ENCODE results near the gene MRPL48. TPM values are rescaled to one million over a fixed set of nuclear protein-coding genes. Genes with fewer than 3 reads are reported as not detected.
"Not testable (repeated sequence)": the region's sequence is repeated elsewhere in the genome, so short reads cannot be mapped to it uniquely, and the experiment has no call there.

Gene MRPL48
- 91.1 and 98.2 TPM in 2 replicates for total RNA-seq (2014; rRNA removed; shearing (Covaris generic))

DNA sequence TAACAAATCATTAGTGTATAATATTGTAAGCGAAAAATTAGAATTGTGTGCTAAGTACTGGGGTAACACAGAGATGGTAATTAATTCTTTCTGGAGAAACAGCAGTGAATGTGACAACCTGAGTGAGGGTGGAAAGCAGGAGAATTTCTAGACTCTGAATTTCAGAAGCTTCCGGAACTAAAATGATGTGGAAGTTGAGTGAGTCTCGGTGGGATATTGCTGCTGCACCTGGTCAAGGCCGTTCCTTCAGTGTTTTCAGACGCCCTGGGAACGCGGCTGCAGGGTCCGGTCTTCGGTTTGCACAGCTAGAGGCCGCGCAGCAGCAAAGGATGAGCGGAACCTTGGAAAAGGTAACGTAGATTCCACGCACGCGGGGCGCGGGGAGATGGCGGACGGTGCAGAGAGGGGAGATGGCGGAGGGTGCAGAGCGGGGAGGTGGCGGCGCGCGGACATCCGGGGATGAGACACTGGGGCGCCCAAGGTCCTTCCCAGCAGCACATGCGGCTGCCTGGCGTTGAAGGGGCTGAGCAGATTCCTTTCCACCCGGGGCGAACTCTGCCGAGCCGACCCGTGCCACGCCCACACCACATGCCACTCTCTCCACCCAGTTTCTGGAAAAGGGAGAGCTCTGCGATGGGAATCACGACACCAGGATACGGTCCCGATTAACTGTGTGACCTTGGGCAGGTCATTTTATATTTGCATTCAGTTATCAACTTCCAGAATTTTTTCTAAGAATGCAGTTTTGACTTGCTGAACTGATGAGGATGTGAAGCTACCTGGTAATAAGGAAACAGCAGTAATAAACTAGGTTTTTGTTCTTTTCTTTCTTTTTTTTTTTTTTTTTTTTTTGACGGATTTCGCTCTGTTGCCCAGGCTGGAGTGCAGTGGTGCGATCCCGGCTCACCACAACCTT is at the start of gene MRPL48:
MRPL48 (plus strand) TSS at position 232 of the 916 bp plus-strand sequence; CDS start at position 330, 98 bp downstream.
- peak; percentile 96 for DNase-seq (ENCODE audit: low read depth)

GRCh38 chr11:73743045-73743444 is 44.6 kb upstream of the MRPL48 start:
- DNase-seq (ENCODE audit: low read depth): no peak

DNA sequence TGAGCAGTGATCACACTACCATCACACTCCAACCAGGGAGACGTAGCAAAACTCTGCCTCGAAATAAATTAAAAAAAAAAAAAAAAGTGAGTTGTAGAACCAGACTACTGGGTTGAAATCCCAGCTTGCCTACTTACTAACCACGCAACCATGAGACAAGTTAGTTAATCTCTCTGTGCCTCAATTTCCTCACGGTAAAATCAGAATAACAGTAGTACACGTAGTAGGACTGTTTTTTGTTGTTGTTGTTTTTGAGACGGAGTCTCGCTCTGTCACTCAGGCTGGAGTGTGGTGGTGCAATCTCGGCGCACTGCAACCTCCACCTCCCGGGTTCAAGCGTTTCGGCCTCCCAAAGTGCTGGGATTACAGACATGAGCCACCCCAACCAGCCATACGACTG is 41.0 kb upstream of the MRPL48 start:
- no peak for DNase-seq (ENCODE audit: low read depth)

DNA sequence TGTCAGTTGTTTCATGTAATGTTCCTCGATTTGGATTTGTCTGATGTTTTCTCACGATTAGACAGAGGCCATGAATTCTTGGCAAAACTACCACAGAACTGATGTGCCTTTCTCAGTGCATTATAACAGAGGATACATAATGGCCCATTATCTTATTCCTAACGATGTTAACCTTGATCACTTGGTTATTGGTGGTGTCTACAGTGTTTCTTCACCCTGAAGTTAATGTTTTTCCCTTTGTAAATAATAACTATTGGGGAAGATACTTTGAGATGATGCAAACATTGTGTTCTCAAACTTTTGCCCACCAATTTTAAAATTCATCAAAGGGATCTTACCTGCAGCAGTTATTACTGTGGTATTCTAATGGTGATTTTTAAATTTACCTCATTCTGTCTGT is 39.9 kb upstream of the MRPL48 start:
- DNase-seq (ENCODE audit: low read depth): no peak

DNA sequence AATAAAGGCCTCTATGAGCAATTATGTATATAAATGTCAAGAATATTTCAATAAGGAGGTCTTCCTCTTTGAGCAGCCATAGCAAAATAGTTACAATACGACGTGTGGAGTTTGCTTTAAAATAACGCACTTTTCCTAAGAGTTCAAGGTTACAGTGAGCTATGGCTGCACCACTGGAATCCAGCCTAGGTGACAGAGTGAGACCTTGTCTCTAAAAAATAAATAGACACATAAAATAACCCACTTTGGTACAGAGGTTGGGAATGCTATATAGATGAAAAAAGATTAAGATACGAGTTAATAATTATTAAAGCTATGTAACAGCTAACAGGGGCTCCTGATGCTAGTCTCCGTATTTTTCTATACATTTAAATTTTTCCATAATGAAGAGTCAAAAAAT is 39.4 kb upstream of the MRPL48 start:
- DNase-seq (ENCODE audit: low read depth): no peak

GRCh38 chr11:73749118-73749517 is 38.6 kb upstream of the MRPL48 start:
- DNase-seq (ENCODE audit: low read depth): no peak

DNA sequence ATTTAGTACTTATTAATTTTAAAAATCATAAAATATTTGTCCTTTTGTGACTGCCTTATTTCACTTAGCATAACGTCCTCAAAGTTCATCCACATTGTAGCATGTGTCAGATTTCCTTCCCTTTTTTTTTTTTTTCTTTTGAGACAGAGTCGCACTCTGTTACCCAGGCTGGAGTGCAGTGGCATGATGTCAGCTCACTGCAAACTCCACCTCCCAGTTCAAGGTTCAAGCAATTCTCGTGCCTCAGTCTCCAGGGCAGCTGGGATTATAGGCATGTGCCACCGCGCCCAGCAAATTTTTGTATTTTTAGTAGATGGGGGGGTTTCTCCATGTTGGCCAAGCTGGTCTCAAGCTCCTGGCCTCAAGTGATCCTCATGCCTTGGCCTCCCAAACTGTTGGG is 37.4 kb upstream of the MRPL48 start:
- no peak for DNase-seq (ENCODE audit: low read depth)

GRCh38 chr11:73750862-73751261 is 36.8 kb upstream of the MRPL48 start:
- not testable (repeated sequence) for DNase-seq (ENCODE audit: low read depth)

DNA sequence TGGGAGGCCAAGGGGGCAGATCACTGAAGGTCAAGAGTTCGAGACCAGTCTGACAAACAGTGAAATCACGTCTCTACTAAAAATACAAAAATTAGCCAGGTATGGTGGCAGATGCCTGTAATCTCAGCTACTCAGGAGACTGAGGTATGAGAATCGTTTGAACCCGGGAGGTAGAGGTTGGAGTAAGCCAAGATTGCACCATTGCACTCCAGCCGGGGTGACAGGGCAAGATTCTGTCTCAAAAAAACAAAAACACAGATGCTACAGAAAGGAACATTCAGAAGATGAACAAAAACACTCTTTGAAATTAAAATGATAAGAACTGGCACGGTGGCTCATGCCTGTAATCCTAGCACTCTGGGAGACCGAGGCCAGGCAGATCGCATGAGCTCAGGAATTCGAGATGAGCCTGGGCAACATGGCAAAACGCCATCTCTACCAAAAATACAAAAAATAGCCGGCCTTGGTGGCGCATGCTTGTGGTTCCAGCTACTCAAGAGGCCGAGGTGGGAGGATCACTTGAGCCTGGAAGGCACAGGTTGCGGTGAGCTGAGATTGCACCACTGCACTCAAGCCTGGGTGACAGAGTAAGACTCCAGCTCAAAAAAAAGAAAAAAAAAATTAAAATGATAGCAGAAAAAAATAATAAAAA is 35.3 kb upstream of the MRPL48 start:
- peak; percentile 80 for DNase-seq (ENCODE audit: low read depth)

- DNase-seq (ENCODE audit: low read depth): peak; percentile 14
Measured at GRCh38 chr11:73752903-73753302, 34.8 kb upstream of the MRPL48 start.

GRCh38 chr11:73753938-73754337 is 33.7 kb upstream of the MRPL48 start:
- no peak for DNase-seq (ENCODE audit: low read depth)

DNA sequence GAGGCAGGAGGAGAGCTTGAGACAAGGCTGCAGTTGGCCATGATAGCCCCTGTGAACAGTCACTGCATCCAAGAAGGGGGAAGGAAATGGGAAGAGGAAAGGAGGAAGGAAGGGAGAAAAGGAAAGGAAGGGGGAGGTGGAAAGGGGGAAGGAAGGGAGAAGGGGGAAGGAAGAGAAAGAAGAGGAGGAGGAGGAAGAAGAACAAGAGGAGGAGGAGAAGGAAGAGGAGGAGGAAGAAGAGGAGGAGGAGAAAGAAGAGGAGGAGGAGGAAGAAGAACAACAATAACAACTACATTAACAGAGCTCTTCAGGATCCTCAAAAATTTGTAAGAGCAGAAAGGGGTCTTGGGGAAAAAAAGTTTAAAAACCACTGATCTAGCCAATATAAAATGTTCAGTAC is 32.0 kb upstream of the MRPL48 start:
- no peak for DNase-seq (ENCODE audit: low read depth)

- DNase-seq (ENCODE audit: low read depth): no peak
Measured at GRCh38 chr11:73757598-73757997, 30.1 kb upstream of the MRPL48 start.

DNA sequence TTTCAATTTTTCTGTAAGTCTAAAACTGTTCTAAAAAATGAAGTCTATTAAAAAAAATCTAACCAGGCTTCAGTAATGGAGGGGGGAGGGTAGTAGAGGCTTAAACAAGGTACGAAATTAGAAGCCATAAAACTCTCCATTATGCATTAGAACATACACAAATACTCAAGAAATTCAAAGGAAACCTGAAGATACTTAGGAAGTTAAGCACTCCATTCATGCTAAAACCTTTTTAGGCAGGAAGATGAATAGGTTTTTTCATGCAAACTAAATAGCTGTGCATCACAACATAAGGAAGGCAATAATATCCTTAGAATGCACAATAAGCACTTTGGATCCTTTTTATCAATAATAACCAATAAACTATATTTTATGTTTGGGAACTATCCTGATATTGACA is 29.2 kb upstream of the MRPL48 start:
- DNase-seq (ENCODE audit: low read depth): no peak

GRCh38 chr11:73759610-73760134 is 28.0 kb upstream of the MRPL48 start:
- DNase-seq (ENCODE audit: low read depth): peak; percentile 16

- DNase-seq (ENCODE audit: low read depth): peak; percentile 40
Measured at GRCh38 chr11:73760135-73760678, 27.5 kb upstream of the MRPL48 start.

DNA sequence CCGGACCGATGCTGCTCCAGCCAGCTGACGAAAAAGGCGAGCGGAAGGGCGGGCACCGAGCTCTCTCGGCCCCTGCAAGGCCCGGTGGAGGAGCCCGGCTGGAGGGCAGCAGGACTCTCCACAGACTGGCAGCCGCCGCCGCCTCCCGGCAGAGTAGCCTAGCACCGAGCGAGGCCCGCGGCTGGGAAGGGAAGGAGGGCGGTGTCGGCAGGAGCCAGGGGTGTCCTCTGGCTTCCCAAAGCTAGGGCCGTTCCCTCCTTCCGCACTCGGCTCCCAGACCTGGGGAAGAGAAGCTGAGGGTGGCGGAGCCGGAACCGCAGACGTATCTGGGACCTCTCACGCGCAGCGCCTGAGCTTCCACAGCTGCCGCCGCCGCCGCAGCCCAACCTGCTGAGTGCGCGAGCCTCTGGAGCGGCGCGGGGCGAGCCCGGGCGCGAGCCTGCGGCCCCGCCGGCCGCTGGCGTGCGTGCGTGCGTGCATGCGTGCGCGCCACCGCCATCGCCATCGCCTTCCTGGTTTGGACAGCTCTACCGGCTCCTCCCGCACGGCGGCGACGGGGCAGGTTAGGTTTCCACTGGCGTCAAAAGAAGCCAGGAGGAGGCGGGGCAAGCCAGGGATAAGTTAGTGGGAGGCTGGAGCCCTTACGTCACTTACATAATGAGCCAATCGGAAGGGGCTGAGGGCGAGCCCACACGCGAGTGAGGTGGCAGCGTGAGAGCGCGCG is 26.8 kb upstream of the MRPL48 start, which contains the start of gene RAB6A:
RAB6A (minus strand) TSS at position 396 of the 724 bp plus-strand sequence. CDS start 439 bp downstream, outside the sequence.
- peak; percentile 100 for DNase-seq (ENCODE audit: low read depth)

GRCh38 chr11:73761403-73761945 is 26.2 kb upstream of the MRPL48 start:
- no peak for DNase-seq (ENCODE audit: low read depth)

DNA sequence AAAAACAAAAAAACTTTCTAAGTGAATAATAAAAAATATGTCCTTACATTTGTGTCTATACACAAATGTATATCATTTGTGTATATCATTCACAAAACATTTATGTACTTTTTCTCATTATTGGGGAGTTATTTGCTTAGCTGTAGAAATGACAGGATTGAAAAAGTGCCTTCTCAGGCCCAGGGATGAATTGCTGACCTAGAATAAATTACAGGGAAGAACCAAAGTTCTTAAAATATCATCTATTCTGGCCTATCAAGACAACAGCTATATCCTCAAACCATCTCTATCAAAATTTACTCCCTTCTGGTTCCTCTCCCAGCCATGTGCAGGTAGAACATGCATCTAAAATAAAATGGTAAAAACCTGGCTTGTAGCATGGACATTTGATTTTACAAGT is 24.9 kb upstream of the MRPL48 start:
- DNase-seq (ENCODE audit: low read depth): no peak

- DNase-seq (ENCODE audit: low read depth): no peak
Measured at GRCh38 chr11:73766763-73767162, 20.9 kb upstream of the MRPL48 start.

DNA sequence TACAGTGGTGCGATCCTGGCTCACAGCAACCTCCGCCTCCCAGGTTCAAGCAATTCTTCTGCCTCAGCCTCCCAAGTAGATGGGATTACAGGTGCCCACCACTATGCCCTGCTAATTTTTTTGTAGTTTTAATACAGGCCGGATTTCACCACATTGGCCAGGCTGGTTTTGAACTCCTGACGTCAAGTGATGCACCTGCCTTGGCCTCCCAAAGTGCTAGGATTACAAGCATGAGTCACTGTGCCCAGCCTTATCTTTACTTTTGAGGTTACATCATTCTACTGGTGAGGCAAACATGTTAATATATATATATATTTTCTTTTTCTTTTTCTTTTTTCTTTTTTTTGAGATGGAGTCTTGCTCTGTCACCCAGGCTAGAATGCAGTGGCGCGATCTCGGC is 16.9 kb upstream of the MRPL48 start:
- DNase-seq (ENCODE audit: low read depth): not testable (repeated sequence)

Measured in RPMI7951 (cell line).